GM10248 (cell line): Measurements from ENCODE around the gene ALKBH2.

Experiments used
- CTCF ChIA-PET: fragments of 300-600 bp; sonication (Branson Sonifier 250); formaldehyde crosslinking; extraction: SDS; loops from one replicate; lab custom pipeline; 2021; ENCODE audit warnings: antibody characterized with exemption; lab: Yijun Ruan, JAX
- POLR2A ChIA-PET: fragments of 350-650 bp; sonication (Branson Sonifier 250); formaldehyde crosslinking; extraction: SDS; loops from one replicate; lab custom pipeline; 2020; ENCODE audit warnings: antibody characterized with exemption; lab: Yijun Ruan, JAX
- DNase-seq: peaks from one replicate; pipeline ENCODE4 v3.0.0; 2012; ENCODE audit errors: extremely low spot score
- CTCF ChIP-seq: IDR thresholded peaks from 2 replicates; pipeline ENCODE4 v1.5.1; 2012; ENCODE audit warnings: mild to moderate bottlenecking, low read depth; ENCODE audit errors: extremely low read depth, missing control alignments, control extremely low read depth

The ALKBH2 gene

GRCh38 chr12:109098651-109099050 is 5.4 kb upstream of the ALKBH2 start:
- DNase-seq: no peak
- CTCF ChIA-PET: interaction anchor here (1.1 to 1.3 kb wide), 4 partner anchors 9 to 291 kb away, joined by 3 to 5 read pairs (median 4); no protein-coding TSS in a partner anchor
- POLR2A ChIA-PET: interaction anchor here (0.6 kb wide), 1 partner anchor 337 kb away, joined by 3 read pairs; no protein-coding TSS in a partner anchor
- TF ChIP-seq CTCF: no peak

GRCh38 chr12:109098183-109098604 is 4.9 kb upstream of the ALKBH2 start:
- CTCF ChIA-PET: interaction anchor here (1.1 to 1.3 kb wide), 4 partner anchors 10 to 291 kb away, joined by 3 to 5 read pairs (median 4); no protein-coding TSS in a partner anchor
- no peak for TF ChIP-seq CTCF
- POLR2A ChIA-PET: interaction anchor here (0.6 kb wide), 1 partner anchor 336 kb away, joined by 3 read pairs; no protein-coding TSS in a partner anchor
- DNase-seq: no peak

- peak; percentile 99 for DNase-seq
- POLR2A ChIA-PET: interaction anchor here (0.6 kb wide), 1 partner anchor 462 kb away, joined by 7 read pairs; no protein-coding TSS in a partner anchor
- no peak for TF ChIP-seq CTCF
- CTCF ChIA-PET: interaction anchor here (1.1 to 1.3 kb wide), 3 partner anchors 10 to 15 kb away, joined by 3 to 5 read pairs (median 4); no protein-coding TSS in a partner anchor
Observed at GRCh38 chr12:109097435-109098182, 4.3 kb upstream of the ALKBH2 start, which contains the start of gene UNG. TSS of gene UNG (plus strand) at chr12:109097597. CDS start at chr12:109097680, 83 bp downstream.

- TF ChIP-seq CTCF: no peak
- no peak for DNase-seq
- CTCF ChIA-PET: no interaction called here
- POLR2A ChIA-PET: interaction anchor here (0.6 kb wide), 1 partner anchor 462 kb away, joined by 7 read pairs; no protein-coding TSS in a partner anchor
Observed at GRCh38 chr12:109097140-109097434, 3.8 kb upstream of the ALKBH2 start.

GRCh38 chr12:109092497-109093021 is 713 bp downstream of the ALKBH2 start:
- POLR2A ChIA-PET: no interaction called here
- no peak for TF ChIP-seq CTCF
- CTCF ChIA-PET: interaction anchor here (0.7 to 3.2 kb wide), 30 partner anchors 8 to 560 kb away, joined by 3 to 17 read pairs (median 4); no protein-coding TSS in a partner anchor
- no peak for DNase-seq

- CTCF ChIA-PET: no interaction called here
- no peak for DNase-seq
- no peak for TF ChIP-seq CTCF
- POLR2A ChIA-PET: no interaction called here
Observed at GRCh38 chr12:109089683-109090082, 3.6 kb downstream of the ALKBH2 start.
